ENCODE data around the gene SHROOM2.

The SHROOM2 gene

GRCh38 chrX:9938516-9938915 is 152.3 kb downstream of the SHROOM2 start:
- no peak for DNase-seq (ENCODE audit: low read depth in 2 of 3, low spot score in 1 of 3)

GRCh38 chrX:9940421-9940820 is 154.2 kb downstream of the SHROOM2 start:
- DNase-seq (ENCODE audit: low read depth in 2 of 3, low spot score in 1 of 3) = no peak

GRCh38 chrX:9942086-9942485 is 155.9 kb downstream of the SHROOM2 start:
- peak; percentile 52 to 59 (median 53) for DNase-seq (ENCODE audit: low read depth in 2 of 3, low spot score in 1 of 3)

- no peak for DNase-seq (ENCODE audit: low read depth in 2 of 3, low spot score in 1 of 3)
Observed at GRCh38 chrX:9943420-9943819, 157.2 kb downstream of the SHROOM2 start.

- DNase-seq (ENCODE audit: low read depth in 2 of 3, low spot score in 1 of 3) = no peak
Observed at GRCh38 chrX:9947131-9947794, 161.0 kb downstream of the SHROOM2 start.

- no peak for DNase-seq (ENCODE audit: low read depth in 2 of 3, low spot score in 1 of 3)
Observed at GRCh38 chrX:9948406-9948805, 162.2 kb downstream of the SHROOM2 start.

GRCh38 chrX:9952300-9952699 is 166.1 kb downstream of the SHROOM2 start:
- DNase-seq (ENCODE audit: low read depth in 2 of 3, low spot score in 1 of 3) = no peak

- DNase-seq (ENCODE audit: low read depth in 2 of 3, low spot score in 1 of 3) = no peak
Observed at GRCh38 chrX:9953396-9953795, 167.2 kb downstream of the SHROOM2 start.

GRCh38 chrX:9955506-9955905 is 169.3 kb downstream of the SHROOM2 start:
- DNase-seq (ENCODE audit: low read depth in 2 of 3, low spot score in 1 of 3) = no peak

- no peak for DNase-seq (ENCODE audit: low read depth in 2 of 3, low spot score in 1 of 3)
Observed at GRCh38 chrX:9957743-9958142, 171.5 kb downstream of the SHROOM2 start.

- DNase-seq (ENCODE audit: low read depth in 2 of 3, low spot score in 1 of 3) = no peak
Observed at GRCh38 chrX:9958183-9958582, 172.0 kb downstream of the SHROOM2 start.

- no peak for DNase-seq (ENCODE audit: low read depth in 2 of 3, low spot score in 1 of 3)
Observed at GRCh38 chrX:9961750-9962149, 175.5 kb downstream of the SHROOM2 start.

- no peak for DNase-seq (ENCODE audit: low read depth in 2 of 3, low spot score in 1 of 3)
Observed at GRCh38 chrX:9966775-9967408, 180.7 kb downstream of the SHROOM2 start, which contains the start of gene CLDN34. TSS of gene CLDN34 (plus strand) at chrX:9967358. CDS start at chrX:9967358, 0 bp downstream.

GRCh38 chrX:9977635-9978034 is 191.4 kb downstream of the SHROOM2 start:
- no peak for DNase-seq (ENCODE audit: low read depth in 2 of 3, low spot score in 1 of 3)

- no peak for DNase-seq (ENCODE audit: low read depth in 2 of 3, low spot score in 1 of 3)
Observed at GRCh38 chrX:9980401-9980800, 194.2 kb downstream of the SHROOM2 start.

GRCh38 chrX:9980927-9981326 is 194.7 kb downstream of the SHROOM2 start:
- DNase-seq (ENCODE audit: low read depth in 2 of 3, low spot score in 1 of 3) = no peak

- DNase-seq (ENCODE audit: low read depth in 2 of 3, low spot score in 1 of 3) = no peak
Observed at GRCh38 chrX:9983441-9983840, 197.2 kb downstream of the SHROOM2 start.

- DNase-seq (ENCODE audit: low read depth in 2 of 3, low spot score in 1 of 3) = no peak
Observed at GRCh38 chrX:9983846-9984245, 197.6 kb downstream of the SHROOM2 start.

GRCh38 chrX:9988762-9989161 is 202.5 kb downstream of the SHROOM2 start:
- DNase-seq (ENCODE audit: low read depth in 2 of 3, low spot score in 1 of 3) = no peak

GRCh38 chrX:9992061-9992460 is 205.8 kb downstream of the SHROOM2 start:
- DNase-seq (ENCODE audit: low read depth in 2 of 3, low spot score in 1 of 3) = no peak

- no peak for DNase-seq (ENCODE audit: low read depth in 2 of 3, low spot score in 1 of 3)
Observed at GRCh38 chrX:9992724-9993123, 206.5 kb downstream of the SHROOM2 start.

- peak; percentile 43 to 79 (median 60) for DNase-seq (ENCODE audit: low read depth in 2 of 3, low spot score in 1 of 3)
Observed at GRCh38 chrX:9995855-9996339, 209.7 kb downstream of the SHROOM2 start.

- no peak for DNase-seq (ENCODE audit: low read depth in 2 of 3, low spot score in 1 of 3)
Observed at GRCh38 chrX:9997041-9997440, 210.8 kb downstream of the SHROOM2 start.
